ENCODE measurements around the gene SPTBN5. TPM values are rescaled to one million over a fixed set of nuclear protein-coding genes. Genes with fewer than 3 reads are reported as not detected.

SPTBN5 gene
- total RNA-seq (2022; extraction: Qiagen RNA extraction): 0.16 to 0.34 TPM (median 0.25 TPM) in 5 replicates

DNA sequence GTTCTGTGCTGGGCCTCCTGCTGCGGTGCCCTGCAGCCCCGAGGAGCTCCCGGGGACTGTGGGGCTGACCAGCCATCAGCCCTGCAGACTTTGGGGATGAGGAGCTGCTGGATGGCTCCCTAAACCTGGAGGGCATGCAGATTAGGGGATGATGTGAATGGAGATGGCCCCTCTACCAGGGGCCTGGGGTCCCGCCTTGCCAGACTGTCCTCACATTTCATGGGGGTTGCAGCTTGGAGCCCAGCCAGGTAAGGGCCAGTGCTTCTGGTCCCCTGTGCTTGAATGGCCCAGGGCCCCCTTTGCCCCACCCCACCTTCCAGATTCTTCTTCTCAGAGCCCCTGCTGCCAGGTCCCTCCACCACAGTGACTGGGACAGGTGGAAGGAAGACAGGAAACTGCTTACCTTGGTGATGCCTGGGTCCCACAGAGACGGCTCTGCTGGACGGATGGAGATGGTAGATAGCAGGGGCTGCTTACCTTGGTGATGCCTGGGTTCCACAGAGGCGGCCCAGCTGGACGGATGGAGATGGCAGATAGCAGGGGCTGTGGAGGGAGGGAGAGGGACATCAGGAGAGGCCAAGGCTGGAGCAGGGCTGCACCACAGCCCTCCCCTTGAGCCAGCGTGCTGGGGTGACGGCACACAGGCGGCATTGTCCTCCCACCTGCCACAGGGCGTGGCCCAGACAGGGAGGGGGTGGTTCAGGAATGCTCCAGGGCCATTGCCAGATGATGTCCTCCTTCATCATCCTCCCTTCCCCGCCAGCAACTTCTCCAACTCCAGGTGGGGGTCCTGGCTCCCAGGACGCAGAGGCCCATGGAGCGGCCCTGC, at the start of gene SPTBN5:
TSS of gene SPTBN5 (minus strand) at position 632 of the 829 bp plus-strand sequence. CDS start at position 76, 556 bp downstream.

DNA sequence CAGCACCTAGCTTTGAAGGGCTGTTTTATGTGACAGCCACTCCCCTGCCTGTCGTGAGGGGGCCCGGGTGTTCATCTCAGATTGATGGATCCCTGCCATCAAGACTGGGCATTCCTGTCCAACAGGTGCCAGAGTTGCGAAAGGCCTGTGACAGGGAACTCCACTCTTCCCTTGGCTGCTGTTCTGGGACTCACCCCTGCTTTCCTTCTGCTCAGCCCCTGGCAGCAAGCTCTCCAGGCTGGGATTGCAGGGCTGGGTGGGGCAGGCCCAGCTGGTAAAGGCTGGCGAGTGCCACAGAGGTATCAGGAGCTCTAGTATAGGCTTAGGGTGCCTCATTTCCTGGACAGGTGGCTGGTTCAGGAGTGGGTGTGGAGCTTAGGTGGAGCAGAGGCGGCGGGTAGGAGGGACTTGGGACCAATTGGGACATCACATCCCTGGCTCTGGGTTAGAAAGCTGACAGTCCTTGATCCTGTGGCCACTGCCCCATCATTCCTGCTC, 55.4 kb downstream of the SPTBN5 start, which contains the start of gene PLA2G4B:
TSS of gene PLA2G4B (plus strand) at position 448 of the 498 bp plus-strand sequence. CDS start 67 bp downstream, outside the sequence.

DNA sequence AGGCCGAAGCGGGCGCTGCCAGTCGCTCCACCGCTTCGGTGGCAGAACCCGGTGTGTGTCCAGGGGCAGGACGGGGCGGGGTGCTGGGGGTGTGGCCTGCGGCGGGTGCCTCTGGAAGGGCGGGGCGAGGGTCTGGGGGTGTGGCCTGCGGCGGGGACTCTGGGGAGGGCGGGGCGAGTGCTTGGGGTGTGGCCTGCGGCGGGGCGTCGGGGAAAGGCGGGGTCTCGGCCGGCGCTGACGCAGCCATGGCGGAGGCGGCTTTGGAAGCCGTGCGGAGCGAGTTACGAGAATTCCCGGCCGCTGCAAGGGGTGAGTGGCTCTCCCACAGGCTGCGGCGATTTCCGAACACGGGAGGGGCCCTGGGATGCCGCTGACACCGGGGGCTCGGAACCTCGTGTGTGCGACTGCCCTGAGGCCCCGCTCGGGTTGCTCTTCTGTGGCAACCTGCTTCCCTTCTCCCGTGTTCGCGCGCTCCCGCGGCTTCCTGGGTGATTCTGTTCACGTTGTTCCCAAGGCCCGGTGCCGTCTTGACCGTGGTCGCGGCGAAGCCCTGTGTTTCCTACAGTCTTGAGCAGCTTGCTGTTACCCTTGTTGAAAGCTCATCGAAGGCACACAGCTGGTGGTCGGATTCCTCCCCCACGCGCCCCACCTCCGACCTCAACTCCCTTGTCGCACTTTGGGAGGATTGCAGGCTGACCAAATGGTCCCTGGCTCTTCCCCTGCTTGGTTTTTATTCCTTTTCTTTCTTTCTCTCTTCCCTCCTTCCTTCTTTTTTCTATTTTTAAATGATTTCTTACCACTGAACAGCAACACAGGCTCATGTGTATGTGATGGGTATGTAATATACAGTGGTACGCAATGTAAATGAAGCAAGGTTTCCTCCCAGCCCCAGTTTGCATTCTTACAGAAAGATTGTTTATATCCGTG, 65.7 kb downstream of the SPTBN5 start, which contains the start of gene JMJD7:
TSS of gene JMJD7 (plus strand) at position 213 of the 927 bp plus-strand sequence. CDS start at position 246, 33 bp downstream.

Other genes starting within 250 kb of the SPTBN5 start
- 5.9 to 7.7 TPM (median 6.3 TPM) in 5 replicates for gene MGA, start 233.6 kb downstream of the SPTBN5 start, total RNA-seq (2022; extraction: Qiagen RNA extraction)
- gene MAPKBP1, start 119.6 kb downstream of the SPTBN5 start, total RNA-seq (2022; extraction: Qiagen RNA extraction): 3.0 to 6.0 TPM (median 4.2 TPM) in 5 replicates
- 2.5 to 3.7 TPM (median 2.8 TPM) in 5 replicates for gene JMJD7, start 66.0 kb downstream of the SPTBN5 start, total RNA-seq (2022; extraction: Qiagen RNA extraction)
- 0.78 to 2.1 TPM (median 1.7 TPM) in 5 replicates for gene PLA2G4B, start 55.2 kb downstream of the SPTBN5 start, total RNA-seq (2022; extraction: Qiagen RNA extraction)
- 9.9 to 12.4 TPM (median 11.5 TPM) in 5 replicates for gene EHD4, start 78.5 kb upstream of the SPTBN5 start, total RNA-seq (2022; extraction: Qiagen RNA extraction)
- not detected in 5 replicates for gene PLA2G4E, start 127.0 kb upstream of the SPTBN5 start, total RNA-seq (2022; extraction: Qiagen RNA extraction)
- not detected in 5 replicates for gene PLA2G4D, start 200.5 kb upstream of the SPTBN5 start, total RNA-seq (2022; extraction: Qiagen RNA extraction)

Measured in A549 treated with Mapracorat at 1 μM for 4 hours (cell line).